HepG2 (cell line): Measurements from ENCODE around the gene MAP1LC3B. TPM values are rescaled to one million over a fixed set of nuclear protein-coding genes. Genes with fewer than 3 reads are reported as not detected.

Source experiments
- GMEB2 ChIP-seq: IDR thresholded peaks from 2 replicates; pipeline ENCODE4 v1.6.1; 2016; ENCODE audit warnings: missing biosample characterization, missing genetic modification reagents, low read depth
- MATR3 ChIP-seq: sonication (generic); formaldehyde crosslinking; IDR thresholded peaks from 2 replicates; pipeline ENCODE4 v1.4.0; 2020; ENCODE audit warnings: missing genetic modification reagents
- MIER3 ChIP-seq: IDR thresholded peaks from 2 replicates; pipeline ENCODE4 v1.6.1; 2016; ENCODE audit warnings: missing compliant biosample characterization, borderline replicate concordance
- MIXL1 ChIP-seq: IDR thresholded peaks from 2 replicates; pipeline ENCODE4 v1.6.1; 2016
- MLLT10 ChIP-seq: sonication (generic); formaldehyde crosslinking; IDR thresholded peaks from 2 replicates; pipeline ENCODE4 v1.4.0; 2020; ENCODE audit warnings: missing genetic modification reagents
- NFE2L1 ChIP-seq: sonication (generic); formaldehyde crosslinking; IDR thresholded peaks from 2 replicates; pipeline ENCODE4 v1.4.0; 2020; ENCODE audit warnings: missing genetic modification reagents, mild to moderate bottlenecking, borderline replicate concordance
- PBX2 ChIP-seq: IDR thresholded peaks from 2 replicates; pipeline ENCODE4 v1.6.1; 2016; ENCODE audit warnings: control low read depth
- TEAD2 ChIP-seq: sonication (generic); formaldehyde crosslinking; IDR thresholded peaks from 2 replicates; pipeline ENCODE4 v1.9.0; 2021; ENCODE audit warnings: missing genetic modification reagents
- YEATS2 ChIP-seq: sonication (generic); formaldehyde crosslinking; IDR thresholded peaks from 2 replicates; pipeline ENCODE4 v1.4.0; 2020; ENCODE audit warnings: missing genetic modification reagents, borderline replicate concordance
- ZBTB3 ChIP-seq: sonication (generic); formaldehyde crosslinking; IDR thresholded peaks from 2 replicates; pipeline ENCODE4 v1.4.0; 2020; ENCODE audit warnings: low read depth, mild to moderate bottlenecking, moderate library complexity, missing genetic modification reagents, borderline replicate concordance
- ZFP82 ChIP-seq: sonication (generic); formaldehyde crosslinking; IDR thresholded peaks from 2 replicates; pipeline ENCODE4 v1.5.1; 2020; ENCODE audit warnings: mild to moderate bottlenecking, missing genetic modification reagents, borderline replicate concordance
- ZNF337 ChIP-seq: sonication (generic); formaldehyde crosslinking; IDR thresholded peaks from 2 replicates; pipeline ENCODE4 v1.5.1; 2020; ENCODE audit warnings: missing genetic modification reagents, low read depth, mild to moderate bottlenecking, borderline replicate concordance
- ZNF496 ChIP-seq: sonication (generic); formaldehyde crosslinking; IDR thresholded peaks from 2 replicates; pipeline ENCODE4 v1.8.1; 2023; ENCODE audit warnings: mild to moderate bottlenecking, moderate library complexity, missing genetic modification reagents; ENCODE audit not compliant: insufficient replicate concordance
- ZNF549 ChIP-seq: sonication (generic); formaldehyde crosslinking; IDR thresholded peaks from 2 replicates; pipeline ENCODE4 v1.5.0; 2020; ENCODE audit warnings: missing genetic modification reagents
- ZNF589 ChIP-seq: sonication (generic); formaldehyde crosslinking; conservative IDR thresholded peaks from 2 replicates; pipeline ENCODE4 v1.8.0; 2022; ENCODE audit warnings: mild to moderate bottlenecking, moderate library complexity, missing genetic modification reagents
- ZNF768 ChIP-seq: sonication (generic); formaldehyde crosslinking; IDR thresholded peaks from 2 replicates; pipeline ENCODE4 v1.4.0; 2020; ENCODE audit warnings: missing genetic modification reagents
- ZNF776 ChIP-seq: sonication (generic); formaldehyde crosslinking; IDR thresholded peaks from 2 replicates; pipeline ENCODE4 v1.4.0; 2020; ENCODE audit warnings: mild to moderate bottlenecking, missing genetic modification reagents
- polyA plus RNA-seq, 8 experiments: library from polyadenylated mRNA; depleted of rRNA in 3 of 8; stranded (reverse) in 7 of 8; unstranded in 1 of 8; fragments of >200 nt; fragmentation: Illumina TruSeq in 4 of 8; extraction: Trizol in 4 of 8; gene quantifications; 2 replicates each; pipeline versions ENCODE4 v1.2.1 to v1.2.3, GENCODE V29; 2011 to 2016; ENCODE audit warnings: low read depth in 4 of 8, missing spikeins in 1 of 8, mixed read lengths in 1 of 8; ENCODE audit not compliant: insufficient read depth in 1 of 8
- total RNA-seq, 5 experiments: library from RNA; depleted of rRNA; stranded (reverse); fragments of >200 nt; fragmentation: Illumina TruSeq; extraction: Trizol; gene quantifications; 2 replicates each; pipeline ENCODE4 v1.2.3, GENCODE V29; 2016; ENCODE audit warnings: low read depth in 1 of 5
- TF ChIP-seq, protein P1 (sequence below): sonication (generic); formaldehyde crosslinking; IDR thresholded peaks from 2 replicates; pipeline ENCODE4 v1.4.0; 2020; ENCODE audit warnings: missing genetic modification reagents
- TF ChIP-seq, protein P2 (sequence below): sonication (generic); formaldehyde crosslinking; IDR thresholded peaks from 2 replicates; pipeline ENCODE4 v1.4.0; 2020; ENCODE audit warnings: missing genetic modification reagents

Gene MAP1LC3B
- total and polyA plus RNA-seq, 2 of the 13 experiments (the other 11 are each of a cell fraction or from before 2014, with no cell fraction given): 15.7 to 37.4 TPM

GRCh38 chr16:87391950-87392820, at the start of gene MAP1LC3B (continued):
- TF ChIP-seq, protein P1, sequence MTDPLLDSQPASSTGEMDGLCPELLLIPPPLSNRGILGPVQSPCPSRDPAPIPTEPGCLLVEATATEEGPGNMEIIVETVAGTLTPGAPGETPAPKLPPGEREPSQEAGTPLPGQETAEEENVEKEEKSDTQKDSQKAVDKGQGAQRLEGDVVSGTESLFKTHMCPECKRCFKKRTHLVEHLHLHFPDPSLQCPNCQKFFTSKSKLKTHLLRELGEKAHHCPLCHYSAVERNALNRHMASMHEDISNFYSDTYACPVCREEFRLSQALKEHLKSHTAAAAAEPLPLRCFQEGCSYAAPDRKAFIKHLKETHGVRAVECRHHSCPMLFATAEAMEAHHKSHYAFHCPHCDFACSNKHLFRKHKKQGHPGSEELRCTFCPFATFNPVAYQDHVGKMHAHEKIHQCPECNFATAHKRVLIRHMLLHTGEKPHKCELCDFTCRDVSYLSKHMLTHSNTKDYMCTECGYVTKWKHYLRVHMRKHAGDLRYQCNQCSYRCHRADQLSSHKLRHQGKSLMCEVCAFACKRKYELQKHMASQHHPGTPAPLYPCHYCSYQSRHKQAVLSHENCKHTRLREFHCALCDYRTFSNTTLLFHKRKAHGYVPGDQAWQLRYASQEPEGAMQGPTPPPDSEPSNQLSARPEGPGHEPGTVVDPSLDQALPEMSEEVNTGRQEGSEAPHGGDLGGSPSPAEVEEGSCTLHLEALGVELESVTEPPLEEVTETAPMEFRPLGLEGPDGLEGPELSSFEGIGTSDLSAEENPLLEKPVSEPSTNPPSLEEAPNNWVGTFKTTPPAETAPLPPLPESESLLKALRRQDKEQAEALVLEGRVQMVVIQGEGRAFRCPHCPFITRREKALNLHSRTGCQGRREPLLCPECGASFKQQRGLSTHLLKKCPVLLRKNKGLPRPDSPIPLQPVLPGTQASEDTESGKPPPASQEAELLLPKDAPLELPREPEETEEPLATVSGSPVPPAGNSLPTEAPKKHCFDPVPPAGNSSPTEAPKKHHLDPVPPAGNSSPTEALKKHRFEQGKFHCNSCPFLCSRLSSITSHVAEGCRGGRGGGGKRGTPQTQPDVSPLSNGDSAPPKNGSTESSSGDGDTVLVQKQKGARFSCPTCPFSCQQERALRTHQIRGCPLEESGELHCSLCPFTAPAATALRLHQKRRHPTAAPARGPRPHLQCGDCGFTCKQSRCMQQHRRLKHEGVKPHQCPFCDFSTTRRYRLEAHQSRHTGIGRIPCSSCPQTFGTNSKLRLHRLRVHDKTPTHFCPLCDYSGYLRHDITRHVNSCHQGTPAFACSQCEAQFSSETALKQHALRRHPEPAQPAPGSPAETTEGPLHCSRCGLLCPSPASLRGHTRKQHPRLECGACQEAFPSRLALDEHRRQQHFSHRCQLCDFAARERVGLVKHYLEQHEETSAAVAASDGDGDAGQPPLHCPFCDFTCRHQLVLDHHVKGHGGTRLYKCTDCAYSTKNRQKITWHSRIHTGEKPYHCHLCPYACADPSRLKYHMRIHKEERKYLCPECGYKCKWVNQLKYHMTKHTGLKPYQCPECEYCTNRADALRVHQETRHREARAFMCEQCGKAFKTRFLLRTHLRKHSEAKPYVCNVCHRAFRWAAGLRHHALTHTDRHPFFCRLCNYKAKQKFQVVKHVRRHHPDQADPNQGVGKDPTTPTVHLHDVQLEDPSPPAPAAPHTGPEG (CRISPR knock-in tag): no peak; the same call in 1 of the 2 replicates
- TF ChIP-seq ZFP82 (CRISPR knock-in tag) (no peak), MLLT10 (no peak), NFE2L1 (no peak), ZNF589 (CRISPR knock-in tag) (peak; percentile 51; the same call in 1 of the 2 replicates), ZNF768 (CRISPR knock-in tag) (peak; percentile 54; the same call in 1 of the 2 replicates), MATR3 (no peak), YEATS2 (peak; percentile 52; the same call in 1 of the 2 replicates), MIER3 (peak; percentile 97), ZNF496 (CRISPR knock-in tag) (no peak), ZNF337 (CRISPR knock-in tag) (peak; percentile 69; the same call in 1 of the 2 replicates), ZBTB3 (CRISPR knock-in tag) (no peak; the same call in 1 of the 2 replicates), ZNF776 (CRISPR knock-in tag) (peak; percentile 92; the same call in 1 of the 2 replicates), TEAD2 (CRISPR knock-in tag) (peak; percentile 82), ZNF549 (peak; percentile 86; the same call in 1 of the 2 replicates), MIXL1 (CRISPR knock-in tag) (peak; percentile 88), PBX2 (CRISPR knock-in tag) (peak; percentile 70), GMEB2 (CRISPR knock-in tag) (peak; percentile 96)
- TF ChIP-seq, protein P2, sequence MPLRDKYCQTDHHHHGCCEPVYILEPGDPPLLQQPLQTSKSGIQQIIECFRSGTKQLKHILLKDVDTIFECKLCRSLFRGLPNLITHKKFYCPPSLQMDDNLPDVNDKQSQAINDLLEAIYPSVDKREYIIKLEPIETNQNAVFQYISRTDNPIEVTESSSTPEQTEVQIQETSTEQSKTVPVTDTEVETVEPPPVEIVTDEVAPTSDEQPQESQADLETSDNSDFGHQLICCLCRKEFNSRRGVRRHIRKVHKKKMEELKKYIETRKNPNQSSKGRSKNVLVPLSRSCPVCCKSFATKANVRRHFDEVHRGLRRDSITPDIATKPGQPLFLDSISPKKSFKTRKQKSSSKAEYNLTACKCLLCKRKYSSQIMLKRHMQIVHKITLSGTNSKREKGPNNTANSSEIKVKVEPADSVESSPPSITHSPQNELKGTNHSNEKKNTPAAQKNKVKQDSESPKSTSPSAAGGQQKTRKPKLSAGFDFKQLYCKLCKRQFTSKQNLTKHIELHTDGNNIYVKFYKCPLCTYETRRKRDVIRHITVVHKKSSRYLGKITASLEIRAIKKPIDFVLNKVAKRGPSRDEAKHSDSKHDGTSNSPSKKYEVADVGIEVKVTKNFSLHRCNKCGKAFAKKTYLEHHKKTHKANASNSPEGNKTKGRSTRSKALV: no peak
